Measurements from ENCODE around the gene TRERF1.
A peak's percentile ranks its signal among the peaks of the same experiment; 100 is the strongest.
"Not testable (repeated sequence)": the region's sequence is repeated elsewhere in the genome, so short reads cannot be mapped to it uniquely, and the experiment has no call there.

Gene TRERF1

GRCh38 chr6:42453654-42454427, 2.1 kb upstream of the TRERF1 start:
- no peaks in the 10 kb centered on the region for H3K36me3 Mint-ChIP-seq
- no peaks in the 10 kb centered on the region for H3K9me3 Mint-ChIP-seq
- peak overlapping the region; percentile 96 for H3K4me3 Mint-ChIP-seq
- no peaks in the 10 kb centered on the region for H3K27me3 Mint-ChIP-seq
- peaks cover 29% of the 10 kb centered on the region for H3K4me1 Mint-ChIP-seq
- peak overlapping the region; percentile 89 for H3K27ac Mint-ChIP-seq

- Mint-ChIP-seq H3K27me3 (no peaks in the 10 kb centered on the region), H3K36me3 (no peaks in the 10 kb centered on the region), H3K4me1 (peaks cover 36% of the 10 kb centered on the region), H3K4me3 (peak overlapping the region; percentile 96), H3K9me3 (no peaks in the 10 kb centered on the region), H3K27ac (peak overlapping the region; percentile 87)
These were observed 1.4 kb upstream of the TRERF1 start for GRCh38 chr6:42453031-42453653.

GRCh38 chr6:42452171-42453030, 675 bp upstream of the TRERF1 start:
- H3K27ac Mint-ChIP-seq, result peak overlapping the region; percentile 95
- peaks cover 43% of the 10 kb centered on the region for H3K4me1 Mint-ChIP-seq
- H3K4me3 Mint-ChIP-seq, result peak overlapping the region; percentile 96
- no peaks in the 10 kb centered on the region for H3K9me3 Mint-ChIP-seq
- H3K36me3 Mint-ChIP-seq, result peaks cover 2% of the 10 kb centered on the region
- H3K27me3 Mint-ChIP-seq, result no peaks in the 10 kb centered on the region

GRCh38 chr6:42450477-42451332, 1.0 kb downstream of the TRERF1 start:
- Mint-ChIP-seq H3K36me3 (peaks cover 4% of the 10 kb centered on the region), H3K27me3 (no peaks in the 10 kb centered on the region), H3K9me3 (no peaks in the 10 kb centered on the region), H3K4me3 (peak overlapping the region; percentile 96), H3K4me1 (peaks cover 58% of the 10 kb centered on the region), H3K27ac (peak overlapping the region; percentile 91)

- Mint-ChIP-seq H3K27me3 (no peaks in the 10 kb centered on the region), H3K4me3 (peak overlapping the region; percentile 96), H3K9me3 (no peaks in the 10 kb centered on the region), H3K36me3 (peaks cover 8% of the 10 kb centered on the region), H3K4me1 (peaks cover 65% of the 10 kb centered on the region), H3K27ac (peak overlapping the region; percentile 91)
These were observed 1.7 kb downstream of the TRERF1 start for GRCh38 chr6:42449917-42450476.

GRCh38 chr6:42448927-42449659, 2.6 kb downstream of the TRERF1 start:
- Mint-ChIP-seq H3K9me3 (no peaks in the 10 kb centered on the region), H3K27me3 (no peaks in the 10 kb centered on the region), H3K27ac (peak overlapping the region; percentile 91), H3K4me3 (peak overlapping the region; percentile 96), H3K36me3 (peaks cover 8% of the 10 kb centered on the region), H3K4me1 (peaks cover 72% of the 10 kb centered on the region)

GRCh38 chr6:42448391-42448790, 3.3 kb downstream of the TRERF1 start:
- no peaks in the 10 kb centered on the region for H3K27me3 Mint-ChIP-seq
- H3K9me3 Mint-ChIP-seq, result no peaks in the 10 kb centered on the region
- H3K27ac Mint-ChIP-seq, result peak overlapping the region; percentile 88
- H3K4me1 Mint-ChIP-seq, result peaks cover 76% of the 10 kb centered on the region
- H3K4me3 Mint-ChIP-seq, result peak overlapping the region; percentile 96
- peaks cover 8% of the 10 kb centered on the region for H3K36me3 Mint-ChIP-seq

GRCh38 chr6:42446996-42447395, 4.7 kb downstream of the TRERF1 start:
- no peaks in the 10 kb centered on the region for H3K9me3 Mint-ChIP-seq
- no peak overlapping the region for H3K27ac Mint-ChIP-seq
- H3K27me3 Mint-ChIP-seq, result no peaks in the 10 kb centered on the region
- peaks cover 8% of the 10 kb centered on the region for H3K36me3 Mint-ChIP-seq
- H3K4me3 Mint-ChIP-seq, result no peak overlapping the region
- H3K4me1 Mint-ChIP-seq, result peaks cover 86% of the 10 kb centered on the region

GRCh38 chr6:42446370-42446769, 5.4 kb downstream of the TRERF1 start:
- H3K36me3 Mint-ChIP-seq, result peaks cover 8% of the 10 kb centered on the region
- no peaks in the 10 kb centered on the region for H3K27me3 Mint-ChIP-seq
- peak overlapping the region; percentile 61 for H3K27ac Mint-ChIP-seq
- H3K4me3 Mint-ChIP-seq, result no peak overlapping the region
- H3K4me1 Mint-ChIP-seq, result peaks cover 92% of the 10 kb centered on the region
- H3K9me3 Mint-ChIP-seq, result no peaks in the 10 kb centered on the region

- H3K4me3 Mint-ChIP-seq, H3K27me3 Mint-ChIP-seq, H3K9me3 Mint-ChIP-seq, H3K36me3 Mint-ChIP-seq: not testable (repeated sequence)
- peak overlapping the region; percentile 61 for H3K27ac Mint-ChIP-seq
- peaks cover 92% of the 10 kb centered on the region for H3K4me1 Mint-ChIP-seq
These were observed 5.8 kb downstream of the TRERF1 start for GRCh38 chr6:42445955-42446354.

GRCh38 chr6:42443312-42444060, 8.2 kb downstream of the TRERF1 start:
- no peaks in the 10 kb centered on the region for H3K9me3 Mint-ChIP-seq
- H3K36me3 Mint-ChIP-seq, result peaks cover 8% of the 10 kb centered on the region
- H3K27me3 Mint-ChIP-seq, result no peaks in the 10 kb centered on the region
- H3K27ac Mint-ChIP-seq, result no peak overlapping the region
- peaks cover 77% of the 10 kb centered on the region for H3K4me1 Mint-ChIP-seq
- H3K4me3 Mint-ChIP-seq, result no peak overlapping the region

- H3K36me3 Mint-ChIP-seq, result peaks cover 4% of the 10 kb centered on the region
- H3K27ac Mint-ChIP-seq, result no peak overlapping the region
- H3K4me1 Mint-ChIP-seq, result peaks cover 60% of the 10 kb centered on the region
- H3K4me3 Mint-ChIP-seq, result no peak overlapping the region
- H3K27me3 Mint-ChIP-seq, result no peaks in the 10 kb centered on the region
- H3K9me3 Mint-ChIP-seq, result no peaks in the 10 kb centered on the region
These were observed 10.0 kb downstream of the TRERF1 start for GRCh38 chr6:42441697-42442081.

- peak overlapping the region; percentile 27 for H3K27ac Mint-ChIP-seq
- H3K4me3 Mint-ChIP-seq, result peak overlapping the region; percentile 24
- H3K4me1 Mint-ChIP-seq, result peaks cover 54% of the 10 kb centered on the region
- H3K9me3 Mint-ChIP-seq, result no peaks in the 10 kb centered on the region
- H3K27me3 Mint-ChIP-seq, result no peaks in the 10 kb centered on the region
- peaks cover 4% of the 10 kb centered on the region for H3K36me3 Mint-ChIP-seq
These were observed 10.7 kb downstream of the TRERF1 start for GRCh38 chr6:42440778-42441696.
